DLD1 (cell line): ENCODE results near the gene TCP10L.
"Not testable (repeated sequence)": the region's sequence is repeated elsewhere in the genome, so short reads cannot be mapped to it uniquely, and the experiment has no call there.

ENCODE experiments used
- in situ Hi-C: cut with HindIII; loops from 2 replicates; pipeline ENCODE4 v1.10.0; 2017; ENCODE audit warnings: low sequenced_read_pairs

Gene TCP10L

GRCh38 chr21:32587651-32588050 is 2.3 kb upstream of the TCP10L start:
- in situ Hi-C loops: no loop called here

- in situ Hi-C loops: no loop called here
Observed at GRCh38 chr21:32587120-32587519, 1.8 kb upstream of the TCP10L start.

- in situ Hi-C loops: no loop called here
Observed at GRCh38 chr21:32585970-32586369, 647 bp upstream of the TCP10L start.

GRCh38 chr21:32584472-32584871 is 851 bp downstream of the TCP10L start:
- in situ Hi-C loops: no loop called here

GRCh38 chr21:32581732-32582131 is 3.6 kb downstream of the TCP10L start:
- in situ Hi-C loops: no loop called here

GRCh38 chr21:32580949-32581348 is 4.4 kb downstream of the TCP10L start:
- in situ Hi-C loops: no loop called here

- in situ Hi-C loops: no loop called here
Observed at GRCh38 chr21:32578107-32578691, 7.1 kb downstream of the TCP10L start.

- in situ Hi-C loops: no loop called here
Observed at GRCh38 chr21:32576011-32576410, 9.3 kb downstream of the TCP10L start.

GRCh38 chr21:32574946-32575925 is 10.1 kb downstream of the TCP10L start:
- in situ Hi-C loops: no loop called here

- in situ Hi-C loops: no loop called here
Observed at GRCh38 chr21:32572574-32573420, 12.5 kb downstream of the TCP10L start.

GRCh38 chr21:32570456-32570855 is 14.9 kb downstream of the TCP10L start:
- in situ Hi-C loops: no loop called here

- in situ Hi-C loops: no loop called here
Observed at GRCh38 chr21:32569261-32570230, 15.8 kb downstream of the TCP10L start.

- in situ Hi-C loops: no loop called here
Observed at GRCh38 chr21:32567626-32568025, 17.7 kb downstream of the TCP10L start.

- in situ Hi-C loops: no loop called here
Observed at GRCh38 chr21:32566741-32567389, 18.5 kb downstream of the TCP10L start.

- in situ Hi-C loops: no loop called here
Observed at GRCh38 chr21:32565856-32566465, 19.4 kb downstream of the TCP10L start.

- in situ Hi-C loops: no loop called here
Observed at GRCh38 chr21:32562915-32563314, 22.4 kb downstream of the TCP10L start.

- in situ Hi-C loops: no loop called here
Observed at GRCh38 chr21:32562426-32562825, 22.9 kb downstream of the TCP10L start.

GRCh38 chr21:32561476-32561875 is 23.8 kb downstream of the TCP10L start:
- in situ Hi-C loops: not testable (repeated sequence)

GRCh38 chr21:32560896-32561295 is 24.4 kb downstream of the TCP10L start:
- in situ Hi-C loops: no loop called here
